ENCODE data around the gene SYT17.

Gene SYT17

GRCh38 chr16:19223235-19224170, 55.5 kb downstream of the SYT17 start:
- TF ChIP-seq CTCF (IDR thresholded peaks at IDR 0.05; ENCODE audit: insufficient read depth, low read depth, low read length, missing control alignments): peak; percentile 43
- DNase-seq (ENCODE audit: low read depth): no peak
- no peak overlapping the region for H3K4me3 ChIP-seq (ENCODE audit: low read length)

- no peak for TF ChIP-seq CTCF (IDR thresholded peaks at IDR 0.05; ENCODE audit: insufficient read depth, low read depth, low read length, missing control alignments)
- H3K4me3 ChIP-seq (ENCODE audit: low read length): no peak overlapping the region
- no peak for DNase-seq (ENCODE audit: low read depth)
Observed at GRCh38 chr16:19225651-19226050, 57.6 kb downstream of the SYT17 start.

GRCh38 chr16:19227643-19228042, 59.6 kb downstream of the SYT17 start:
- DNase-seq (ENCODE audit: low read depth): no peak
- H3K4me3 ChIP-seq (ENCODE audit: low read length): no peak overlapping the region
- TF ChIP-seq CTCF (IDR thresholded peaks at IDR 0.05; ENCODE audit: insufficient read depth, low read depth, low read length, missing control alignments): no peak

GRCh38 chr16:19228052-19228451, 60.0 kb downstream of the SYT17 start:
- TF ChIP-seq CTCF (IDR thresholded peaks at IDR 0.05; ENCODE audit: insufficient read depth, low read depth, low read length, missing control alignments): no peak
- no peak for DNase-seq (ENCODE audit: low read depth)
- H3K4me3 ChIP-seq (ENCODE audit: low read length): no peak overlapping the region

- H3K4me3 ChIP-seq (ENCODE audit: low read length): no peak overlapping the region
- no peak for DNase-seq (ENCODE audit: low read depth)
- TF ChIP-seq CTCF (IDR thresholded peaks at IDR 0.05; ENCODE audit: insufficient read depth, low read depth, low read length, missing control alignments): no peak
Observed at GRCh38 chr16:19228575-19228974, 60.5 kb downstream of the SYT17 start.

- DNase-seq (ENCODE audit: low read depth): no peak
- TF ChIP-seq CTCF (IDR thresholded peaks at IDR 0.05; ENCODE audit: insufficient read depth, low read depth, low read length, missing control alignments): no peak
- H3K4me3 ChIP-seq (ENCODE audit: low read length): no peak overlapping the region
Observed at GRCh38 chr16:19230575-19230974, 62.5 kb downstream of the SYT17 start.

GRCh38 chr16:19231881-19232280, 63.8 kb downstream of the SYT17 start:
- no peak for TF ChIP-seq CTCF (IDR thresholded peaks at IDR 0.05; ENCODE audit: insufficient read depth, low read depth, low read length, missing control alignments)
- DNase-seq (ENCODE audit: low read depth): no peak

More at GRCh38 chr16:19231881-19232280, 63.8 kb downstream of the SYT17 start:
- H3K4me3 ChIP-seq (ENCODE audit: low read length): no peak overlapping the region

Measured in epithelial cell of esophagus (primary cell).